Ishikawa (cell line): ENCODE results near the gene TFRC.

Source experiments
- CREB1 ChIP-seq: IDR thresholded peaks from 2 replicates; pipeline ENCODE4 v1.6.1; 2012; ENCODE audit warnings: low read depth
- EP300 ChIP-seq: IDR thresholded peaks from 2 replicates; pipeline ENCODE4 v1.6.1; 2012; ENCODE audit warnings: borderline replicate concordance
- RAD21 ChIP-seq: IDR thresholded peaks from 2 replicates; pipeline ENCODE4 v1.6.1; 2012; ENCODE audit warnings: low read depth
- TCF12 ChIP-seq: IDR thresholded peaks from 2 replicates; pipeline ENCODE4 v1.6.1; 2012; ENCODE audit warnings: low read depth
- TF ChIP-seq, protein P1 (sequence below): IDR thresholded peaks from 2 replicates; pipeline ENCODE4 v1.6.1; 2012; ENCODE audit warnings: low read depth, mild to moderate bottlenecking
- TF ChIP-seq, protein P2 (sequence below): IDR thresholded peaks from 2 replicates; pipeline ENCODE4 v1.6.1; 2012

DNA sequence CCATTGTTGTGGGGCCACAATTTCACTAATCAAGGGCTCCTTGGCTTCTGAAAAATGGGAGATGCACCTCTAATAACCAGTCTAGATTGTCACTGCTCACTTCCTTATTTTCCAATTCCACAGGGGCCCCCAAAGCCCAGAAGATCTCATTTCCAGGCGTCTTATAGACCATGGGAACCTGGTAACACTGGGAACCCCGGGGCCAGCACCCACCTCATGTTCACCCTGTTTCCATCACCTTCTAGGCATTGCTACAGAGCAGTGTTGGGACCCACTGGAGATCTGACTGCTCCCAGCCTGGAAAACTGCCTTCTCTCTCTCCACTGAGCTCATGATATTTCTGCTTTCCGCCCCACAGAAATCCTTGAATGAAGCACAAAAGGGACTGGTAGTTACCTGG lies 61.5 kb downstream of the TFRC start:
- no peak for TF ChIP-seq RAD21
- TF ChIP-seq CREB1: no peak
- TF ChIP-seq EP300: no peak
- TF ChIP-seq, protein P1, sequence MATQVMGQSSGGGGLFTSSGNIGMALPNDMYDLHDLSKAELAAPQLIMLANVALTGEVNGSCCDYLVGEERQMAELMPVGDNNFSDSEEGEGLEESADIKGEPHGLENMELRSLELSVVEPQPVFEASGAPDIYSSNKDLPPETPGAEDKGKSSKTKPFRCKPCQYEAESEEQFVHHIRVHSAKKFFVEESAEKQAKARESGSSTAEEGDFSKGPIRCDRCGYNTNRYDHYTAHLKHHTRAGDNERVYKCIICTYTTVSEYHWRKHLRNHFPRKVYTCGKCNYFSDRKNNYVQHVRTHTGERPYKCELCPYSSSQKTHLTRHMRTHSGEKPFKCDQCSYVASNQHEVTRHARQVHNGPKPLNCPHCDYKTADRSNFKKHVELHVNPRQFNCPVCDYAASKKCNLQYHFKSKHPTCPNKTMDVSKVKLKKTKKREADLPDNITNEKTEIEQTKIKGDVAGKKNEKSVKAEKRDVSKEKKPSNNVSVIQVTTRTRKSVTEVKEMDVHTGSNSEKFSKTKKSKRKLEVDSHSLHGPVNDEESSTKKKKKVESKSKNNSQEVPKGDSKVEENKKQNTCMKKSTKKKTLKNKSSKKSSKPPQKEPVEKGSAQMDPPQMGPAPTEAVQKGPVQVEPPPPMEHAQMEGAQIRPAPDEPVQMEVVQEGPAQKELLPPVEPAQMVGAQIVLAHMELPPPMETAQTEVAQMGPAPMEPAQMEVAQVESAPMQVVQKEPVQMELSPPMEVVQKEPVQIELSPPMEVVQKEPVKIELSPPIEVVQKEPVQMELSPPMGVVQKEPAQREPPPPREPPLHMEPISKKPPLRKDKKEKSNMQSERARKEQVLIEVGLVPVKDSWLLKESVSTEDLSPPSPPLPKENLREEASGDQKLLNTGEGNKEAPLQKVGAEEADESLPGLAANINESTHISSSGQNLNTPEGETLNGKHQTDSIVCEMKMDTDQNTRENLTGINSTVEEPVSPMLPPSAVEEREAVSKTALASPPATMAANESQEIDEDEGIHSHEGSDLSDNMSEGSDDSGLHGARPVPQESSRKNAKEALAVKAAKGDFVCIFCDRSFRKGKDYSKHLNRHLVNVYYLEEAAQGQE: no peak
- TF ChIP-seq TCF12: no peak
- TF ChIP-seq, protein P2, sequence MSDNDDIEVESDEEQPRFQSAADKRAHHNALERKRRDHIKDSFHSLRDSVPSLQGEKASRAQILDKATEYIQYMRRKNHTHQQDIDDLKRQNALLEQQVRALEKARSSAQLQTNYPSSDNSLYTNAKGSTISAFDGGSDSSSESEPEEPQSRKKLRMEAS: no peak
